Stomach (tissue), 4 donors: ENCODE measurements around the gene USP17L12.
"Not testable (repeated sequence)": the region's sequence is repeated elsewhere in the genome, so short reads cannot be mapped to it uniquely, and the experiment has no call there.

ENCODE experiments used
- CTCF ChIP-seq, 7 experiments: fragments of 450-650 bp in 4 of 7; fragments of 200-600 bp in 3 of 7; sonication (generic) in 3 of 7; IDR thresholded peaks; one replicate each; pipeline ENCODE4 v1.5.1; 2016 to 2019; ENCODE audit warnings: antibody characterized with exemption in 7 of 7, control low read depth in 2 of 7, mild to moderate bottlenecking in 1 of 7
- EP300 ChIP-seq: sonication (generic); formaldehyde crosslinking; IDR thresholded peaks from one replicate; pipeline ENCODE4 v1.6.1; 2017; ENCODE audit warnings: antibody characterized with exemption

- not testable (repeated sequence) for TF ChIP-seq CTCF (IDR thresholded peaks at IDR 0.05); EP300
Measured at GRCh38 chr4:9262572-9262971, 42.6 kb downstream of the USP17L12 start, which contains the start of gene USP17L21.
